ENCODE results near the gene KRT78. TPM values are rescaled to one million over a fixed set of nuclear protein-coding genes. Genes with fewer than 3 reads are reported as not detected.

KRT78 gene
- total and polyA plus RNA-seq, 2 donors (not counting 1 experiment from before 2014, with no cell fraction given), result not detected

GRCh38 chr12:52874573-52875435, 26.0 kb upstream of the KRT78 start:
- POLR2A ChIA-PET, result no interaction called here

More at GRCh38 chr12:52874573-52875435, 26.0 kb upstream of the KRT78 start:
- Histone ChIP-seq H3K27ac (ENCODE audit: low read length in 2 of 2) (no peak overlapping the region), H3K4me1 (ENCODE audit: control insufficient read depth in 2 of 2, insufficient read depth in 2 of 2, low read length in 2 of 2) (peaks cover 18 to 26% of the 10 kb centered on the region in 2 donors), H3K9me3 (ENCODE audit: control extremely low read depth in 1 of 3, control insufficient read depth in 2 of 3, insufficient read depth in 1 of 3, low read length in 2 of 3) (no peaks in the 10 kb centered on the region), H2AFZ (ENCODE audit: insufficient read depth, low read depth, low read length, poor library complexity, severe bottlenecking) (peak overlapping the region; percentile 86), H3K27me3 (replicated peaks in 1 of 4; ENCODE audit: control extremely low read depth in 1 of 4, control insufficient read depth in 3 of 4, insufficient read depth in 4 of 4, low read length in 3 of 4) (peaks cover 0 to 25% (median 4%) of the 10 kb centered on the region in 4 experiments), H4K20me1 (ENCODE audit: control insufficient read depth, insufficient read depth, low read length, poor library complexity, severe bottlenecking) (no peaks in the 10 kb centered on the region), H3K9ac (ENCODE audit: low read length) (peak overlapping the region; percentile 64), H3K4me3 (ENCODE audit: control extremely low read depth in 1 of 5, extremely low read depth in 1 of 5, insufficient read depth in 1 of 5, low read depth in 2 of 5, low read length in 4 of 5) (peak overlapping the region; percentile 18 to 66 (median 54)), H3K36me3 (replicated peaks in 1 of 2; ENCODE audit: control extremely low read depth in 1 of 2, control insufficient read depth in 1 of 2, extremely low read depth in 1 of 2, insufficient read depth in 2 of 2, low read length in 1 of 2) (no peaks in the 10 kb centered on the region), H3K4me2 (replicated peaks; ENCODE audit: low read depth, low read length, poor library complexity, severe bottlenecking) (peak overlapping the region; percentile 91), H3K79me2 (ENCODE audit: control insufficient read depth, insufficient read depth, low read length) (no peaks in the 10 kb centered on the region)
- CTCF ChIA-PET, result interaction anchor here (0.8 to 3.6 kb wide), 3 partner anchors 10 to 106 kb away, joined by 3 to 22 read pairs (median 6); no protein-coding TSS in a partner anchor
- Mint-ChIP-seq H3K4me3 (peak overlapping the region; percentile 86), H3K4me1 (peaks cover 28% of the 10 kb centered on the region), H3K27me3 (peaks cover 13% of the 10 kb centered on the region), H3K27ac (no peak overlapping the region), H3K9me3 (ENCODE audit: insufficient read depth) (no peaks in the 10 kb centered on the region)
- intact Hi-C loops (cut with micrococcal nuclease), result loop anchor here (10.0 kb wide), 2 partner anchors 290 to 720 kb away; no protein-coding TSS in a partner anchor
- WGBS (ENCODE audit: insufficient coverage), result 80% methylated on average over 9 of the region's 10 CpGs
- ATAC-seq (ENCODE audit: low read depth) (no peak), DNase-seq (no peak)
- TF ChIP-seq EZH2 (IDR thresholded peaks at IDR 0.05; ENCODE audit: borderline replicate concordance, insufficient read depth, low read depth, low read length, poor library complexity, severe bottlenecking), result no peak
- TF ChIP-seq CTCF (IDR thresholded peaks at IDR 0.05), result no peak
